ENCODE results near the gene WWC1.

Gene WWC1

GRCh38 chr5:168375214-168375613 lies 83.8 kb downstream of the WWC1 start:
- Histone ChIP-seq H3K27me3 (ENCODE audit: control insufficient read depth, insufficient read depth, low read length) (no peaks in the 10 kb centered on the region), H3K9ac (ENCODE audit: low read depth, low read length) (no peak overlapping the region), H3K36me3 (ENCODE audit: control insufficient read depth, insufficient read depth, low read length) (no peaks in the 10 kb centered on the region), H3K9me3 (ENCODE audit: control insufficient read depth, insufficient read depth, low read length) (no peaks in the 10 kb centered on the region), H3K4me1 (ENCODE audit: control insufficient read depth, insufficient read depth, low read length) (no peaks in the 10 kb centered on the region), H3K4me3 (ENCODE audit: low read depth, low read length) (no peak overlapping the region)

- Histone ChIP-seq H3K4me3 (ENCODE audit: low read depth, low read length) (no peak overlapping the region), H3K4me1 (ENCODE audit: control insufficient read depth, insufficient read depth, low read length) (no peaks in the 10 kb centered on the region)
These were observed 86.1 kb downstream of the WWC1 start for GRCh38 chr5:168377525-168377924.

GRCh38 chr5:168378741-168379140 lies 87.3 kb downstream of the WWC1 start:
- Histone ChIP-seq H3K4me3 (ENCODE audit: low read depth, low read length) (no peak overlapping the region), H3K9me3 (ENCODE audit: control insufficient read depth, insufficient read depth, low read length) (no peaks in the 10 kb centered on the region), H3K9ac (ENCODE audit: low read depth, low read length) (no peak overlapping the region), H3K36me3 (ENCODE audit: control insufficient read depth, insufficient read depth, low read length) (no peaks in the 10 kb centered on the region), H3K27me3 (ENCODE audit: control insufficient read depth, insufficient read depth, low read length) (no peaks in the 10 kb centered on the region), H3K4me1 (ENCODE audit: control insufficient read depth, insufficient read depth, low read length) (no peaks in the 10 kb centered on the region)

More at GRCh38 chr5:168377525-168377924, 86.1 kb downstream of the WWC1 start:
- Histone ChIP-seq H3K36me3 (ENCODE audit: control insufficient read depth, insufficient read depth, low read length) (no peaks in the 10 kb centered on the region), H3K27me3 (ENCODE audit: control insufficient read depth, insufficient read depth, low read length) (no peaks in the 10 kb centered on the region), H3K9me3 (ENCODE audit: control insufficient read depth, insufficient read depth, low read length) (no peaks in the 10 kb centered on the region), H3K9ac (ENCODE audit: low read depth, low read length) (no peak overlapping the region)

GRCh38 chr5:168382421-168382820 lies 91.0 kb downstream of the WWC1 start:
- no peak overlapping the region for H3K4me3 ChIP-seq (ENCODE audit: low read depth, low read length)
- no peaks in the 10 kb centered on the region for H3K9me3 ChIP-seq (ENCODE audit: control insufficient read depth, insufficient read depth, low read length)
- H3K4me1 ChIP-seq (ENCODE audit: control insufficient read depth, insufficient read depth, low read length): no peaks in the 10 kb centered on the region
- no peak overlapping the region for H3K9ac ChIP-seq (ENCODE audit: low read depth, low read length)
- no peaks in the 10 kb centered on the region for H3K36me3 ChIP-seq (ENCODE audit: control insufficient read depth, insufficient read depth, low read length)
- no peaks in the 10 kb centered on the region for H3K27me3 ChIP-seq (ENCODE audit: control insufficient read depth, insufficient read depth, low read length)

- Histone ChIP-seq H3K9me3 (ENCODE audit: control insufficient read depth, insufficient read depth, low read length) (no peaks in the 10 kb centered on the region), H3K4me1 (ENCODE audit: control insufficient read depth, insufficient read depth, low read length) (no peaks in the 10 kb centered on the region), H3K4me3 (ENCODE audit: low read depth, low read length) (no peak overlapping the region), H3K27me3 (ENCODE audit: control insufficient read depth, insufficient read depth, low read length) (no peaks in the 10 kb centered on the region), H3K9ac (ENCODE audit: low read depth, low read length) (no peak overlapping the region), H3K36me3 (ENCODE audit: control insufficient read depth, insufficient read depth, low read length) (no peaks in the 10 kb centered on the region)
These were observed 99.0 kb downstream of the WWC1 start for GRCh38 chr5:168390491-168390890.

GRCh38 chr5:168393773-168394172 lies 102.3 kb downstream of the WWC1 start:
- Histone ChIP-seq H3K9me3 (ENCODE audit: control insufficient read depth, insufficient read depth, low read length) (no peaks in the 10 kb centered on the region), H3K4me1 (ENCODE audit: control insufficient read depth, insufficient read depth, low read length) (no peaks in the 10 kb centered on the region), H3K27me3 (ENCODE audit: control insufficient read depth, insufficient read depth, low read length) (no peaks in the 10 kb centered on the region), H3K36me3 (ENCODE audit: control insufficient read depth, insufficient read depth, low read length) (peaks cover 5% of the 10 kb centered on the region), H3K4me3 (ENCODE audit: low read depth, low read length) (no peak overlapping the region), H3K9ac (ENCODE audit: low read depth, low read length) (no peak overlapping the region)

GRCh38 chr5:168400429-168401220 lies 109.2 kb downstream of the WWC1 start:
- Histone ChIP-seq H3K9me3 (ENCODE audit: control insufficient read depth, insufficient read depth, low read length) (no peaks in the 10 kb centered on the region), H3K36me3 (ENCODE audit: control insufficient read depth, insufficient read depth, low read length) (peaks cover 8% of the 10 kb centered on the region), H3K27me3 (ENCODE audit: control insufficient read depth, insufficient read depth, low read length) (no peaks in the 10 kb centered on the region), H3K4me1 (ENCODE audit: control insufficient read depth, insufficient read depth, low read length) (no peaks in the 10 kb centered on the region), H3K4me3 (ENCODE audit: low read depth, low read length) (no peak overlapping the region), H3K9ac (ENCODE audit: low read depth, low read length) (no peak overlapping the region)

- no peaks in the 10 kb centered on the region for H3K4me1 ChIP-seq (ENCODE audit: control insufficient read depth, insufficient read depth, low read length)
- no peaks in the 10 kb centered on the region for H3K27me3 ChIP-seq (ENCODE audit: control insufficient read depth, insufficient read depth, low read length)
- no peak overlapping the region for H3K4me3 ChIP-seq (ENCODE audit: low read depth, low read length)
- H3K36me3 ChIP-seq (ENCODE audit: control insufficient read depth, insufficient read depth, low read length): peaks cover 8% of the 10 kb centered on the region
- no peak overlapping the region for H3K9ac ChIP-seq (ENCODE audit: low read depth, low read length)
- H3K9me3 ChIP-seq (ENCODE audit: control insufficient read depth, insufficient read depth, low read length): no peaks in the 10 kb centered on the region
These were observed 109.8 kb downstream of the WWC1 start for GRCh38 chr5:168401226-168401625.

GRCh38 chr5:168401880-168402279 lies 110.4 kb downstream of the WWC1 start:
- H3K4me1 ChIP-seq (ENCODE audit: control insufficient read depth, insufficient read depth, low read length): no peaks in the 10 kb centered on the region
- no peaks in the 10 kb centered on the region for H3K9me3 ChIP-seq (ENCODE audit: control insufficient read depth, insufficient read depth, low read length)
- no peak overlapping the region for H3K4me3 ChIP-seq (ENCODE audit: low read depth, low read length)
- no peak overlapping the region for H3K9ac ChIP-seq (ENCODE audit: low read depth, low read length)
- H3K36me3 ChIP-seq (ENCODE audit: control insufficient read depth, insufficient read depth, low read length): peaks cover 8% of the 10 kb centered on the region
- H3K27me3 ChIP-seq (ENCODE audit: control insufficient read depth, insufficient read depth, low read length): no peaks in the 10 kb centered on the region

GRCh38 chr5:168404365-168404764 lies 112.9 kb downstream of the WWC1 start:
- no peak overlapping the region for H3K9ac ChIP-seq (ENCODE audit: low read depth, low read length)
- no peaks in the 10 kb centered on the region for H3K27me3 ChIP-seq (ENCODE audit: control insufficient read depth, insufficient read depth, low read length)
- H3K4me1 ChIP-seq (ENCODE audit: control insufficient read depth, insufficient read depth, low read length): no peaks in the 10 kb centered on the region
- H3K9me3 ChIP-seq (ENCODE audit: control insufficient read depth, insufficient read depth, low read length): no peaks in the 10 kb centered on the region
- peaks cover 5% of the 10 kb centered on the region for H3K36me3 ChIP-seq (ENCODE audit: control insufficient read depth, insufficient read depth, low read length)
- H3K4me3 ChIP-seq (ENCODE audit: low read depth, low read length): no peak overlapping the region

GRCh38 chr5:168407211-168407610 lies 115.8 kb downstream of the WWC1 start:
- H3K9me3 ChIP-seq (ENCODE audit: control insufficient read depth, insufficient read depth, low read length): no peaks in the 10 kb centered on the region
- H3K9ac ChIP-seq (ENCODE audit: low read depth, low read length): no peak overlapping the region
- H3K4me3 ChIP-seq (ENCODE audit: low read depth, low read length): no peak overlapping the region
- no peaks in the 10 kb centered on the region for H3K4me1 ChIP-seq (ENCODE audit: control insufficient read depth, insufficient read depth, low read length)
- H3K36me3 ChIP-seq (ENCODE audit: control insufficient read depth, insufficient read depth, low read length): peaks cover 5% of the 10 kb centered on the region
- no peaks in the 10 kb centered on the region for H3K27me3 ChIP-seq (ENCODE audit: control insufficient read depth, insufficient read depth, low read length)

- Histone ChIP-seq H3K4me1 (ENCODE audit: control insufficient read depth, insufficient read depth, low read length) (no peaks in the 10 kb centered on the region), H3K27me3 (ENCODE audit: control insufficient read depth, insufficient read depth, low read length) (no peaks in the 10 kb centered on the region), H3K9me3 (ENCODE audit: control insufficient read depth, insufficient read depth, low read length) (no peaks in the 10 kb centered on the region), H3K9ac (ENCODE audit: low read depth, low read length) (no peak overlapping the region), H3K4me3 (ENCODE audit: low read depth, low read length) (no peak overlapping the region), H3K36me3 (ENCODE audit: control insufficient read depth, insufficient read depth, low read length) (peaks cover 9% of the 10 kb centered on the region)
These were observed 117.3 kb downstream of the WWC1 start for GRCh38 chr5:168408561-168409305.

Data from iPS-15b (cell line).